ENCODE data around the gene CD22. TPM values are rescaled to one million over a fixed set of nuclear protein-coding genes. Genes with fewer than 3 reads are reported as not detected.
"Not testable (repeated sequence)": the region's sequence is repeated elsewhere in the genome, so short reads cannot be mapped to it uniquely, and the experiment has no call there.

The CD22 gene
- polyA plus RNA-seq, 1 donor (not counting 4 experiments of a cell fraction or from before 2014, with no cell fraction given) = 0.26 TPM

GRCh38 chr19:35286101-35286500 lies 42.9 kb upstream of the CD22 start:
- H3K4me3 ChIP-seq (ENCODE audit: control insufficient read depth in 2 of 3, extremely low read depth in 1 of 3, insufficient read depth in 2 of 3, low read depth in 1 of 3, low read length in 3 of 3); H3K9ac ChIP-seq (ENCODE audit: control insufficient read depth, extremely low read depth, insufficient read depth, low read length); H3K4me1 ChIP-seq (ENCODE audit: control insufficient read depth, extremely low read depth, insufficient read depth, low read length); H3K9me1 ChIP-seq (ENCODE audit: control insufficient read depth, extremely low read depth, insufficient read depth, low read length); H3K9me3 ChIP-seq (ENCODE audit: control insufficient read depth, low read depth, low read length); DNase-seq (ENCODE audit: low read depth, low spot score); H3K27ac ChIP-seq (ENCODE audit: control insufficient read depth, insufficient read depth, low read length); H3K4me2 ChIP-seq (ENCODE audit: control insufficient read depth, extremely low read depth, insufficient read depth, low read depth, low read length); dilution Hi-C loops (cut with MboI; ENCODE audit: extremely low pct_ligation_motif_present, low sequenced_read_pairs); H3K36me3 ChIP-seq (ENCODE audit: control insufficient read depth in 2 of 2, extremely low read depth in 1 of 2, insufficient read depth in 2 of 2, low read length in 2 of 2); H3K79me2 ChIP-seq (ENCODE audit: control insufficient read depth, insufficient read depth, low read length); H2AFZ ChIP-seq (ENCODE audit: control insufficient read depth, low read length); FAIRE-seq; H4K20me1 ChIP-seq (ENCODE audit: control insufficient read depth, extremely low read depth, insufficient read depth, low read length): not testable (repeated sequence)
- H3K27me3 ChIP-seq (ENCODE audit: control insufficient read depth, extremely low read depth, insufficient read depth, low read length) = peaks cover 29% of the 10 kb centered on the region

- Histone ChIP-seq H3K9me3 (ENCODE audit: control insufficient read depth, low read depth, low read length) (no peaks in the 10 kb centered on the region), H2AFZ (ENCODE audit: control insufficient read depth, low read length) (no peak overlapping the region), H3K27me3 (ENCODE audit: control insufficient read depth, extremely low read depth, insufficient read depth, low read length) (peaks cover 36% of the 10 kb centered on the region), H3K27ac (ENCODE audit: control insufficient read depth, insufficient read depth, low read length) (no peak overlapping the region), H3K4me3 (ENCODE audit: control insufficient read depth in 2 of 3, extremely low read depth in 1 of 3, insufficient read depth in 2 of 3, low read depth in 1 of 3, low read length in 3 of 3) (no peak overlapping the region), H3K79me2 (ENCODE audit: control insufficient read depth, insufficient read depth, low read length) (no peaks in the 10 kb centered on the region), H3K9ac (ENCODE audit: control insufficient read depth, extremely low read depth, insufficient read depth, low read length) (no peak overlapping the region), H3K4me2 (ENCODE audit: control insufficient read depth, extremely low read depth, insufficient read depth, low read depth, low read length) (no peak overlapping the region), H3K9me1 (ENCODE audit: control insufficient read depth, extremely low read depth, insufficient read depth, low read length) (no peaks in the 10 kb centered on the region), H4K20me1 (ENCODE audit: control insufficient read depth, extremely low read depth, insufficient read depth, low read length) (no peaks in the 10 kb centered on the region), H3K4me1 (ENCODE audit: control insufficient read depth, extremely low read depth, insufficient read depth, low read length) (no peaks in the 10 kb centered on the region), H3K36me3 (ENCODE audit: control insufficient read depth in 2 of 2, extremely low read depth in 1 of 2, insufficient read depth in 2 of 2, low read length in 2 of 2) (no peaks in the 10 kb centered on the region)
- FAIRE-seq (no peak), DNase-seq (ENCODE audit: low read depth, low spot score) (no peak)
- TF ChIP-seq EZH2 (IDR thresholded peaks at IDR 0.05; ENCODE audit: low read length) (no peak), CTCF (optimal IDR thresholded peaks at IDR 0.05 in 1 of 3, IDR thresholded peaks at IDR 0.05 in 1 of 3, conservative IDR thresholded peaks at IDR 0.05 in 1 of 3; ENCODE audit: extremely low read depth in 1 of 3, insufficient read depth in 2 of 3, low read length in 3 of 3) (no peak)
- dilution Hi-C loops (cut with MboI; ENCODE audit: extremely low pct_ligation_motif_present, low sequenced_read_pairs) = no loop called here
Observed at GRCh38 chr19:35287713-35288112, 41.3 kb upstream of the CD22 start.

- H3K4me1 ChIP-seq (ENCODE audit: control insufficient read depth, extremely low read depth, insufficient read depth, low read length) = no peaks in the 10 kb centered on the region
- no peak for FAIRE-seq
- H3K4me3 ChIP-seq (ENCODE audit: control insufficient read depth in 2 of 3, extremely low read depth in 1 of 3, insufficient read depth in 2 of 3, low read depth in 1 of 3, low read length in 3 of 3) = no peak overlapping the region
- no peaks in the 10 kb centered on the region for H3K9me1 ChIP-seq (ENCODE audit: control insufficient read depth, extremely low read depth, insufficient read depth, low read length)
- H3K9ac ChIP-seq (ENCODE audit: control insufficient read depth, extremely low read depth, insufficient read depth, low read length) = no peak overlapping the region
- H4K20me1 ChIP-seq (ENCODE audit: control insufficient read depth, extremely low read depth, insufficient read depth, low read length) = no peaks in the 10 kb centered on the region
- no peaks in the 10 kb centered on the region for H3K9me3 ChIP-seq (ENCODE audit: control insufficient read depth, low read depth, low read length)
- no peak for DNase-seq (ENCODE audit: low read depth, low spot score)
- H3K4me2 ChIP-seq (ENCODE audit: control insufficient read depth, extremely low read depth, insufficient read depth, low read depth, low read length) = no peak overlapping the region
- H2AFZ ChIP-seq (ENCODE audit: control insufficient read depth, low read length) = no peak overlapping the region
- no peaks in the 10 kb centered on the region for H3K79me2 ChIP-seq (ENCODE audit: control insufficient read depth, insufficient read depth, low read length)
- no peaks in the 10 kb centered on the region for H3K36me3 ChIP-seq (ENCODE audit: control insufficient read depth in 2 of 2, extremely low read depth in 1 of 2, insufficient read depth in 2 of 2, low read length in 2 of 2)
- H3K27ac ChIP-seq (ENCODE audit: control insufficient read depth, insufficient read depth, low read length) = no peak overlapping the region
- peaks cover 38% of the 10 kb centered on the region for H3K27me3 ChIP-seq (ENCODE audit: control insufficient read depth, extremely low read depth, insufficient read depth, low read length)
- dilution Hi-C loops (cut with MboI; ENCODE audit: extremely low pct_ligation_motif_present, low sequenced_read_pairs) = no loop called here
- TF ChIP-seq CTCF (optimal IDR thresholded peaks at IDR 0.05 in 1 of 3, IDR thresholded peaks at IDR 0.05 in 1 of 3, conservative IDR thresholded peaks at IDR 0.05 in 1 of 3; ENCODE audit: extremely low read depth in 1 of 3, insufficient read depth in 2 of 3, low read length in 3 of 3) = no peak
- TF ChIP-seq EZH2 (IDR thresholded peaks at IDR 0.05; ENCODE audit: low read length) = no peak
Observed at GRCh38 chr19:35288331-35288730, 40.7 kb upstream of the CD22 start.

Measured in keratinocyte (primary cell).